Transverse colon (tissue), 4 donors: Measurements from ENCODE around the gene ZNF445.

Experiments
- CTCF ChIP-seq, 5 experiments: fragments of 200-600 bp in 3 of 5; fragments of 450-650 bp in 2 of 5; sonication (generic) in 3 of 5; IDR thresholded peaks; 1 replicate in 2 of 5; 2 replicates in 3 of 5; pipeline ENCODE4 v1.5.1; 2016 to 2017; ENCODE audit warnings: antibody characterized with exemption in 5 of 5, inconsistent platforms in 3 of 5, mild to moderate bottlenecking in 2 of 5, moderate library complexity in 1 of 5
- POLR2AphosphoS5 ChIP-seq, 3 donors: sonication (generic); formaldehyde crosslinking; IDR thresholded peaks; one replicate each; pipeline ENCODE4 v1.6.1; 2016; ENCODE audit warnings: antibody characterized with exemption in 3 of 3

- TF ChIP-seq POLR2AphosphoS5 (IDR thresholded peaks at IDR 0.05): no peak
- no peak for TF ChIP-seq CTCF (IDR thresholded peaks at IDR 0.05)
These were observed 15.0 kb upstream of the ZNF445 start for GRCh38 chr3:44492496-44492895.
